ENCODE results near the gene LRRC75B.
"Not testable (repeated sequence)": the region's sequence is repeated elsewhere in the genome, so short reads cannot be mapped to it uniquely, and the experiment has no call there.

The LRRC75B gene

GRCh38 chr22:24602847-24603769 lies 10.2 kb upstream of the LRRC75B start, which contains the start of gene GGT1:
Gene GGT1 (plus strand): TSS chr22:24603193. CDS start chr22:24611082, 7,889 bp downstream.
- in situ Hi-C loops (cut with MboI; ENCODE audit: low sequenced_read_pairs), result not testable (repeated sequence)

- in situ Hi-C loops (cut with MboI; ENCODE audit: low sequenced_read_pairs), result not testable (repeated sequence)
Measured at GRCh38 chr22:24602105-24602749, 9.4 kb upstream of the LRRC75B start.

GRCh38 chr22:24601217-24602104 lies 8.6 kb upstream of the LRRC75B start:
- in situ Hi-C loops (cut with MboI; ENCODE audit: low sequenced_read_pairs), result no loop called here

GRCh38 chr22:24599958-24600715 lies 7.3 kb upstream of the LRRC75B start:
- in situ Hi-C loops (cut with MboI; ENCODE audit: low sequenced_read_pairs), result not testable (repeated sequence)

GRCh38 chr22:24599514-24599913 lies 6.6 kb upstream of the LRRC75B start:
- in situ Hi-C loops (cut with MboI; ENCODE audit: low sequenced_read_pairs), result no loop called here

- in situ Hi-C loops (cut with MboI; ENCODE audit: low sequenced_read_pairs), result not testable (repeated sequence)
Measured at GRCh38 chr22:24597076-24597475, 4.2 kb upstream of the LRRC75B start.

- in situ Hi-C loops (cut with MboI; ENCODE audit: low sequenced_read_pairs), result no loop called here
Measured at GRCh38 chr22:24595863-24596262, 3.0 kb upstream of the LRRC75B start.

- in situ Hi-C loops (cut with MboI; ENCODE audit: low sequenced_read_pairs), result no loop called here
Measured at GRCh38 chr22:24595228-24595627, 2.4 kb upstream of the LRRC75B start.

- in situ Hi-C loops (cut with MboI; ENCODE audit: low sequenced_read_pairs), result no loop called here
Measured at GRCh38 chr22:24594569-24595120, 1.8 kb upstream of the LRRC75B start.

- in situ Hi-C loops (cut with MboI; ENCODE audit: low sequenced_read_pairs), result no loop called here
Measured at GRCh38 chr22:24593836-24594568, 1.1 kb upstream of the LRRC75B start.

GRCh38 chr22:24593559-24593835 lies 624 bp upstream of the LRRC75B start:
- in situ Hi-C loops (cut with MboI; ENCODE audit: low sequenced_read_pairs), result not testable (repeated sequence)

GRCh38 chr22:24592058-24592850 lies 619 bp downstream of the LRRC75B start:
- in situ Hi-C loops (cut with MboI; ENCODE audit: low sequenced_read_pairs), result no loop called here

- in situ Hi-C loops (cut with MboI; ENCODE audit: low sequenced_read_pairs), result no loop called here
Measured at GRCh38 chr22:24591286-24591830, 1.5 kb downstream of the LRRC75B start.

GRCh38 chr22:24590596-24591173 lies 2.2 kb downstream of the LRRC75B start:
- in situ Hi-C loops (cut with MboI; ENCODE audit: low sequenced_read_pairs), result no loop called here

- in situ Hi-C loops (cut with MboI; ENCODE audit: low sequenced_read_pairs), result no loop called here
Measured at GRCh38 chr22:24589518-24590030, 3.3 kb downstream of the LRRC75B start.

GRCh38 chr22:24588757-24589481 lies 4.0 kb downstream of the LRRC75B start:
- in situ Hi-C loops (cut with MboI; ENCODE audit: low sequenced_read_pairs), result no loop called here

GRCh38 chr22:24588381-24588756 lies 4.5 kb downstream of the LRRC75B start:
- in situ Hi-C loops (cut with MboI; ENCODE audit: low sequenced_read_pairs), result no loop called here
